DMS114 treated with DMSO at 0.1 percent for 48 hours (cell line): ENCODE measurements around the gene CEMIP2.

Experiments used
- DNase-seq: peaks from one replicate; lab custom pipeline; 2025; ENCODE audit not compliant: unreplicated experiment; lab: John Stamatoyannopoulos, UW

Gene CEMIP2

DNA sequence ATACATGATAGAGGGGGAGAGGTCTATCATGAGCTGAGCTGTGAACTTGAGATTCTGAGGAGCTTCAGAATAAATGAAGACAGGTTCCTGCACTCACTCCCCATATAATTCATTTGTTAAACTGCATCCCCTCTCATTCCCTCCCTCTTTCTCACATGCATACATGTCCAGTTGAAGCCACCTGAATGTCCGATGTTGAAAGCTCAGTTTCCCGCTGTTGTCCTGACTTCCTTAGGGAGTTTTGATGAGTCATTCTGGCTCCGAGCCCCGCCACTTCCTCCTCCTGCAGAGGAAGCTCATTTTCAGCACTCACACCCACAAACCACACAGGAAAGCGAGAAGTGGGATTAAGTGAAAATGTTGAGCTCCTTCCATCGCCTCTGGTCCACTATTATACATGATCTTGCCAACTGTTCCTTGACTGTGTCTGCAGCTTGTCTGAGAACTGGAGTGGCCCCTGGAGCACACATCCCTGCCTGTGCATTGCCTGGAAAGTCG lies 121.2 kb downstream of the CEMIP2 start:
- DNase-seq = no peak

DNA sequence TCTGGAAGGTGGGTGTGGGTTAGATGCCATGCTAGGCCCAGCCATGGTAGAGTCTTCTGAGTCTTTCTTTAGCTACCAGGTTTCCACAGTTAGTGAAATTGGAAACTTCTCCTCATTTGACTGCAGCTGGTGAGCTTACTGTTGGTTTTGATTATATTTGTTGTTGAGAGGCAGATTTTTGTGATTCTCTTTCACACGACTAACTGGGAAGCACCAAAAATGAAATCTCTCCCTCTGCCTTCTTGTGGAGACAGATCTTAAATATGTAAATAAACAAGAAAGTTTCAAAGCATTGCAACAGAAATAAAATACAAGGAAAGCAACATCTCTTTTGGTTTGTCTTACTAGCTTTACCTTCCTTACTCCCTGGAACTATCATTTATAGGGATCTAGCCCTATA lies 122.2 kb downstream of the CEMIP2 start:
- DNase-seq = no peak

GRCh38 chr9:71644819-71645362 lies 123.4 kb downstream of the CEMIP2 start:
- DNase-seq = no peak

DNA sequence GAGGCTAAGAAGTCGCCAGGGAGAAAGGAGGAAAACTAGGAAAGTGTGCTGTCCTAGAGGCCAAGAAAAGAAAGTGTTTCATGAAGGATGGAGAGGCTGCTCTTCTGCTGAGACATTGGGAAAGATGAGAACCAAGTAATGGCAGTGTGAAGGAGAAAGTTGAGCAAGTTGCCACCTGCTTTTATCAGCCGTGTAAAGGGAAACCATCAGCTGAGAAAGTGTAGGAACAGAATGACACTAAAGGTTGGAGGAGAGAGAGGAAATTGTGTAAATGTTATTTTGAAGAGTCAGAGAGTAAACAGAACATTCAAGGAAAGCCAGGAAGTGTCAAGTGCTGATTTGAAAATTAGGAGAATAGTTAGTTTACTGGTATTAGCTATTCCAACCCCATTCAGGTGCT lies 125.0 kb downstream of the CEMIP2 start:
- no peak for DNase-seq

- no peak for DNase-seq
Measured at GRCh38 chr9:71642056-71642455, 126.3 kb downstream of the CEMIP2 start.

DNA sequence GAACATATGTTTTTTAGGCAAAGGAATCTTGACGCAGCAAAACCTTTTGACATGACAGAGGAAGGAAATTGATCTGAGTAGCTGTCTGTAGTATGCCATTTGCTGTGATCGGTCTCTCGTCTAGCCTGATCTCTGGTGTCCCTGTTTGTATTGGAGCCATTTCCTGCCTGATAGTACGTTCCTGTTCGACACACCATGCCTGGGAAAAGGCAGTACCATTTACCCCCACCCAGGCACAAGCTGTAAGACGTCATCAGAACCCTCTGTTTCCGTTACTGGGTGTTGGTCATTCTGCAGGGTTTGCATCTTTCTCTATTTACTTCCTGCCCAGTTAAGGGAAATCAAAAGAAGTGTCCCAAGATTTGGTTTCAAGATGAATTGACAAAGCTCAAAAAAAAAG lies 129.7 kb downstream of the CEMIP2 start:
- DNase-seq = no peak

DNA sequence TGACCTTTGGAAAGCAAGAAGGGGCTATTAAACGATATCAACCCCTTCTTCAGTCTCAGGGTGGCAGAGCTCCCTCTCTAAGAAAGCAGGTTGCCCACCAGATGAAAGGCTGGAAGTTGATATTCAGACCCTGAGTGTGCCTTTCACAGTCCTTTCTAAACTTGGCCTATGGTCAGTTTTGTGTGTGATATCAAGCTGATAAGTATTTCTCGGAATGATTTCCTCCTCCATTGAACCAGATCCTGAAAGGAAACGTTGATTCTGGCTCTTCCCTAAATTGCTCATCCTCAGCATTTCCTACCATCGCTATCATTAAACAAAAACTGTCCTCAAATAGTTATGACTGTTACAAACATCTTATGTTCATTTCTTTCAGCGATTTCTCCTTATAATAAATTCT lies 130.4 kb downstream of the CEMIP2 start:
- no peak for DNase-seq

GRCh38 chr9:71637375-71637774 lies 130.9 kb downstream of the CEMIP2 start:
- DNase-seq = no peak

GRCh38 chr9:71636143-71636839 lies 132.0 kb downstream of the CEMIP2 start:
- DNase-seq = no peak

GRCh38 chr9:71634752-71635151 lies 133.6 kb downstream of the CEMIP2 start:
- no peak for DNase-seq
